Measurements from ENCODE around the gene CCDC92B.

Gene CCDC92B

GRCh38 chr17:2749058-2749783, at the start of gene CCDC92B:
Gene CCDC92B (minus strand): TSS chr17:2749652. CDS start chr17:2735145, 14,507 bp downstream.
- TF ChIP-seq POLR2A (IDR thresholded peaks at IDR 0.05; ENCODE audit: low read length) (no peak), GATA1 (IDR thresholded peaks at IDR 0.05; ENCODE audit: low read depth, low read length) (no peak)
- no peak for DNase-seq

- DNase-seq = no peak
- TF ChIP-seq POLR2A (IDR thresholded peaks at IDR 0.05; ENCODE audit: low read length) = no peak
- no peak for TF ChIP-seq GATA1 (IDR thresholded peaks at IDR 0.05; ENCODE audit: low read depth, low read length)
Observed at GRCh38 chr17:2798678-2799077, 49.2 kb upstream of the CCDC92B start.

- no peak for DNase-seq
- TF ChIP-seq POLR2A (IDR thresholded peaks at IDR 0.05; ENCODE audit: low read length) (no peak), GATA1 (IDR thresholded peaks at IDR 0.05; ENCODE audit: low read depth, low read length) (no peak)
Observed at GRCh38 chr17:2798188-2798587, 48.7 kb upstream of the CCDC92B start.

- DNase-seq = no peak
Observed at GRCh38 chr17:2797637-2798036, 48.2 kb upstream of the CCDC92B start.

GRCh38 chr17:2797226-2797625, 47.8 kb upstream of the CCDC92B start:
- DNase-seq = no peak
- TF ChIP-seq GATA1 (IDR thresholded peaks at IDR 0.05; ENCODE audit: low read depth, low read length) (no peak), POLR2A (IDR thresholded peaks at IDR 0.05; ENCODE audit: low read length) (no peak)

More at GRCh38 chr17:2797637-2798036, 48.2 kb upstream of the CCDC92B start:
- TF ChIP-seq GATA1 (IDR thresholded peaks at IDR 0.05; ENCODE audit: low read depth, low read length) (no peak), POLR2A (IDR thresholded peaks at IDR 0.05; ENCODE audit: low read length) (no peak)

GRCh38 chr17:2796164-2797125, 47.0 kb upstream of the CCDC92B start, which contains the start of gene RAP1GAP2:
Gene RAP1GAP2 (plus strand): TSS chr17:2796438. CDS start chr17:2796528, 90 bp downstream.
- DNase-seq = peak in 1 of 2 experiments; percentile 28
- TF ChIP-seq GATA1 (IDR thresholded peaks at IDR 0.05; ENCODE audit: low read depth, low read length) (no peak), POLR2A (IDR thresholded peaks at IDR 0.05; ENCODE audit: low read length) (no peak)

- TF ChIP-seq POLR2A (IDR thresholded peaks at IDR 0.05; ENCODE audit: low read length) = no peak
- no peak for DNase-seq
Observed at GRCh38 chr17:2795441-2796163, 46.1 kb upstream of the CCDC92B start.

- DNase-seq = no peak
- TF ChIP-seq GATA1 (IDR thresholded peaks at IDR 0.05; ENCODE audit: low read depth, low read length) (no peak), POLR2A (IDR thresholded peaks at IDR 0.05; ENCODE audit: low read length) (no peak)
Observed at GRCh38 chr17:2794111-2794803, 44.8 kb upstream of the CCDC92B start.

- DNase-seq = no peak
- no peak for TF ChIP-seq POLR2A (IDR thresholded peaks at IDR 0.05; ENCODE audit: low read length)
- no peak for TF ChIP-seq GATA1 (IDR thresholded peaks at IDR 0.05; ENCODE audit: low read depth, low read length)
Observed at GRCh38 chr17:2792366-2793169, 43.1 kb upstream of the CCDC92B start.

- no peak for DNase-seq
Observed at GRCh38 chr17:2789700-2790099, 40.2 kb upstream of the CCDC92B start.

GRCh38 chr17:2786176-2786881, 36.9 kb upstream of the CCDC92B start:
- peak; percentile 91 to 93 for DNase-seq
- TF ChIP-seq POLR2A (IDR thresholded peaks at IDR 0.05; ENCODE audit: low read length) (no peak), GATA1 (IDR thresholded peaks at IDR 0.05; ENCODE audit: low read depth, low read length) (no peak)

More at GRCh38 chr17:2789700-2790099, 40.2 kb upstream of the CCDC92B start:
- TF ChIP-seq GATA1 (IDR thresholded peaks at IDR 0.05; ENCODE audit: low read depth, low read length) (no peak), POLR2A (IDR thresholded peaks at IDR 0.05; ENCODE audit: low read length) (no peak)

- peak; percentile 56 to 79 for DNase-seq
Observed at GRCh38 chr17:2785376-2785775, 35.9 kb upstream of the CCDC92B start.

All from erythroblast (primary cell).